ENCODE results near the gene FBN2.

FBN2 gene

DNA sequence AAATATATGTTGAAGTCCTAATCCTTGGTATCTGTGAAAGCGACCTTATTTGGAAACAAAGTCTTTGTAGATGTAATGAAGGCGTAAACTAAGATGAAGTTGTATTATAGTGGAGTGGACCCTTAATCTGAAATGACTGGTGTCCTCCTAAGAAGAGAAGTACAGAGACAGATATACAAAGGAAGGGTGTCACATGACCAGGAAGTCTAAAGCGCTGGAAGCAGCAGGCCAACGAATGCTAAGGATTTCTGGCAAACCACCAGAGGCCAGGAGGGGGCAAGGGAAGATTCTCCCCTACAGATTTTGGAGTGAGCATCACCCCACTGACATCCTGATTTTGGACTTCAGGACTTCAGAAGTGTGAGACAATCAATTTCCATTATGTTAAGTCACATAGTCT is 292.1 kb downstream of the FBN2 start:
- TF ChIP-seq RAD21 (IDR thresholded peaks at IDR 0.05; ENCODE audit: low read depth) (no peak), EP300 (IDR thresholded peaks at IDR 0.05; ENCODE audit: borderline replicate concordance) (no peak), EGR1 (IDR thresholded peaks at IDR 0.05) (no peak), CEBPB (IDR thresholded peaks at IDR 0.05) (no peak), FOXM1 (IDR thresholded peaks at IDR 0.05; ENCODE audit: borderline replicate concordance, low read depth) (no peak), TEAD4 (IDR thresholded peaks at IDR 0.05) (no peak), NFIC (IDR thresholded peaks at IDR 0.05) (no peak), TCF12 (IDR thresholded peaks at IDR 0.05; ENCODE audit: low read depth) (no peak), CREB1 (IDR thresholded peaks at IDR 0.05; ENCODE audit: low read depth) (no peak), TAF1 (IDR thresholded peaks at IDR 0.05; ENCODE audit: low read depth) (no peak), ZBTB7A (IDR thresholded peaks at IDR 0.05; ENCODE audit: low read depth) (no peak), YY1 (IDR thresholded peaks at IDR 0.05; ENCODE audit: low read depth) (no peak)
- TF ChIP-seq, protein P1, sequence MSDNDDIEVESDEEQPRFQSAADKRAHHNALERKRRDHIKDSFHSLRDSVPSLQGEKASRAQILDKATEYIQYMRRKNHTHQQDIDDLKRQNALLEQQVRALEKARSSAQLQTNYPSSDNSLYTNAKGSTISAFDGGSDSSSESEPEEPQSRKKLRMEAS (IDR thresholded peaks at IDR 0.05), result no peak
- TF ChIP-seq, protein P2, sequence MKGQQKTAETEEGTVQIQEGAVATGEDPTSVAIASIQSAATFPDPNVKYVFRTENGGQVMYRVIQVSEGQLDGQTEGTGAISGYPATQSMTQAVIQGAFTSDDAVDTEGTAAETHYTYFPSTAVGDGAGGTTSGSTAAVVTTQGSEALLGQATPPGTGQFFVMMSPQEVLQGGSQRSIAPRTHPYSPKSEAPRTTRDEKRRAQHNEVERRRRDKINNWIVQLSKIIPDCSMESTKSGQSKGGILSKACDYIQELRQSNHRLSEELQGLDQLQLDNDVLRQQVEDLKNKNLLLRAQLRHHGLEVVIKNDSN (IDR thresholded peaks at IDR 0.05), result no peak
- TF ChIP-seq, protein P3, sequence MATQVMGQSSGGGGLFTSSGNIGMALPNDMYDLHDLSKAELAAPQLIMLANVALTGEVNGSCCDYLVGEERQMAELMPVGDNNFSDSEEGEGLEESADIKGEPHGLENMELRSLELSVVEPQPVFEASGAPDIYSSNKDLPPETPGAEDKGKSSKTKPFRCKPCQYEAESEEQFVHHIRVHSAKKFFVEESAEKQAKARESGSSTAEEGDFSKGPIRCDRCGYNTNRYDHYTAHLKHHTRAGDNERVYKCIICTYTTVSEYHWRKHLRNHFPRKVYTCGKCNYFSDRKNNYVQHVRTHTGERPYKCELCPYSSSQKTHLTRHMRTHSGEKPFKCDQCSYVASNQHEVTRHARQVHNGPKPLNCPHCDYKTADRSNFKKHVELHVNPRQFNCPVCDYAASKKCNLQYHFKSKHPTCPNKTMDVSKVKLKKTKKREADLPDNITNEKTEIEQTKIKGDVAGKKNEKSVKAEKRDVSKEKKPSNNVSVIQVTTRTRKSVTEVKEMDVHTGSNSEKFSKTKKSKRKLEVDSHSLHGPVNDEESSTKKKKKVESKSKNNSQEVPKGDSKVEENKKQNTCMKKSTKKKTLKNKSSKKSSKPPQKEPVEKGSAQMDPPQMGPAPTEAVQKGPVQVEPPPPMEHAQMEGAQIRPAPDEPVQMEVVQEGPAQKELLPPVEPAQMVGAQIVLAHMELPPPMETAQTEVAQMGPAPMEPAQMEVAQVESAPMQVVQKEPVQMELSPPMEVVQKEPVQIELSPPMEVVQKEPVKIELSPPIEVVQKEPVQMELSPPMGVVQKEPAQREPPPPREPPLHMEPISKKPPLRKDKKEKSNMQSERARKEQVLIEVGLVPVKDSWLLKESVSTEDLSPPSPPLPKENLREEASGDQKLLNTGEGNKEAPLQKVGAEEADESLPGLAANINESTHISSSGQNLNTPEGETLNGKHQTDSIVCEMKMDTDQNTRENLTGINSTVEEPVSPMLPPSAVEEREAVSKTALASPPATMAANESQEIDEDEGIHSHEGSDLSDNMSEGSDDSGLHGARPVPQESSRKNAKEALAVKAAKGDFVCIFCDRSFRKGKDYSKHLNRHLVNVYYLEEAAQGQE (IDR thresholded peaks at IDR 0.05; ENCODE audit: low read depth), result no peak

DNA sequence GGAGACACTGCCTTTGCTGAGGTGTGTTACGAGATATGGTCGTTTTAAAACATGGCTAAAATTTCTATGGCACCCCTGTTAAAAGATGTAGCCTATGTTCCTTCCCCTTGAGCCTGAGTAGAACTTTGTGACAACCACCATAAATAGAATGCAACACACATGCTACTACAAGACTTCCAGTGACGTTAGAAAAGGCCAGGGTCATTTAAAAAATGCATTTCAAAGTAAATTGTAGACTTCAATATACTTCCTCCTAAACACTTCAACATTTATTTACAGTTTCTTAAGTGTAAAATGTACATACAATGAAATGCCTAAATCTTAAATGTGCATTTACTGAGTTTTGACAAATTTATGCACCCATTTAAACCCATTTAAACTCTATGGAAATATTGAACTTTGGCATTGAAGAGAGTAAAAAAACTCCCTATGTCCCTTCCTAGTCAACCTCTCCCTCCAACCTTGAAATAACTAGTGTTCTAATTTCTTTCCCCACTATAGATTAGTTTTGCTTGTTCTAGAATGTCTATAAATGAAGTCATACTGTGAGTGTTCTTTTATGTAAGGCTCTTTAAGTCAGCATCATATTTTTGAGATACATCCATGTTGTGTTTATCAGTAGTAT is 294.0 kb downstream of the FBN2 start:
- TF ChIP-seq NFIC (IDR thresholded peaks at IDR 0.05) (no peak), CREB1 (IDR thresholded peaks at IDR 0.05; ENCODE audit: low read depth) (no peak), EP300 (IDR thresholded peaks at IDR 0.05; ENCODE audit: borderline replicate concordance) (no peak), TAF1 (IDR thresholded peaks at IDR 0.05; ENCODE audit: low read depth) (no peak), EGR1 (IDR thresholded peaks at IDR 0.05) (no peak), RAD21 (IDR thresholded peaks at IDR 0.05; ENCODE audit: low read depth) (no peak), ZBTB7A (IDR thresholded peaks at IDR 0.05; ENCODE audit: low read depth) (no peak), YY1 (IDR thresholded peaks at IDR 0.05; ENCODE audit: low read depth) (no peak), CEBPB (IDR thresholded peaks at IDR 0.05) (no peak), FOXM1 (IDR thresholded peaks at IDR 0.05; ENCODE audit: borderline replicate concordance, low read depth) (no peak), TEAD4 (IDR thresholded peaks at IDR 0.05) (no peak), TCF12 (IDR thresholded peaks at IDR 0.05; ENCODE audit: low read depth) (no peak)
- TF ChIP-seq, protein P3 (IDR thresholded peaks at IDR 0.05; ENCODE audit: low read depth), result no peak
- TF ChIP-seq, protein P2 (IDR thresholded peaks at IDR 0.05), result no peak
- TF ChIP-seq, protein P1 (IDR thresholded peaks at IDR 0.05), result no peak

DNA sequence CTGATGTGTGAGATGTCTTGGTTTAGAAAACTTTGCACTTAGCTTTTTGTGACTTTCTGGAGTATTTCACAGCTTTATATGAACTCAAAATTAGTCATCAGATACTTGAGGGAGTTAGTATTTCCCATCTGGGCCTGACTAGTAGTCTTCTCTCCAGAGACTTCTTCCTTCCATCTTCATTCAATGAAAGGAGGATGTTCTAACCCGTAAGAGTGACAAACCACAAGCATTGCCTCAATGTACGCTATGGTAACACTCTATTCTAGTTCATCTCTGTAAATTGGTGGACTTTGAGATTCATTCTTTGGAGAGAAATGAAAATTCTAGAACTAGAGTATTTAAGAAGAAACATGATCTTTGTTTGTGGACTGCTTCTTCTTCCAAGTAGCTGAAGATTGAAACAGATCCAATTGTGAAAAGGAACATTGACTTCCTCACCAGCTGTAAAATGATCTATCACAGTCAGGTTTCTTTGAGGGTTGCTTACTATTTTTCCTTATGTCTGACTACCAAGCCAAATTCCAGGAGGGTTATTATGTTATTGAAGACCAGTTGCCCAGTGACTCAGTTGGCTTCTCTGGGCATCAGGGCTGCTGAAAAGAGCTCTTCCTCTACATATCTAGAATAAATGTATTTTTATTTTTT is 296.9 kb downstream of the FBN2 start:
- TF ChIP-seq EGR1 (IDR thresholded peaks at IDR 0.05) (no peak), FOXM1 (IDR thresholded peaks at IDR 0.05; ENCODE audit: borderline replicate concordance, low read depth) (no peak), RAD21 (IDR thresholded peaks at IDR 0.05; ENCODE audit: low read depth) (no peak), NFIC (IDR thresholded peaks at IDR 0.05) (no peak), CEBPB (IDR thresholded peaks at IDR 0.05) (no peak), YY1 (IDR thresholded peaks at IDR 0.05; ENCODE audit: low read depth) (no peak), TAF1 (IDR thresholded peaks at IDR 0.05; ENCODE audit: low read depth) (no peak), EP300 (IDR thresholded peaks at IDR 0.05; ENCODE audit: borderline replicate concordance) (no peak)
- TF ChIP-seq, protein P2 (IDR thresholded peaks at IDR 0.05), result no peak

DNA sequence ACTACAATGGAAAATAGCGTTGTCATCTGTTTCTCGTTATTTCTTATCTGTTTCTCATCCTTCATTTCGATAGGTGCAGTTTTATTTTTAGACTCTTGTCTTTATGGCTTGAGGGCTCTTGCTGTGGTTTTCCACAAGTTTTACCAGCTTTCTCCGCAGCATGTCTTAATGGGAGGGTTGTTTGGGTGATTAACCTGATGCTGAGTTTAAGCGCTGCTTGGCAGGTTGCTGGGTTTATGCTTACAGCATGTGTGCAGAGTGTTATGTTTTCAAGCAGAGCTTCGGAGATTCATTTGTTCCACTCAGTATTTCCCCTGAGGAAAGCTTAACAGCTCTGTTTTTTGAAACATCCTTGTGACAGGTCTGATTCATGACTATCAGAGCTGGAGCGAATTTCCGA is 300.5 kb downstream of the FBN2 start:
- TF ChIP-seq CREB1 (IDR thresholded peaks at IDR 0.05; ENCODE audit: low read depth) (no peak), TCF12 (IDR thresholded peaks at IDR 0.05; ENCODE audit: low read depth) (no peak), TAF1 (IDR thresholded peaks at IDR 0.05; ENCODE audit: low read depth) (no peak)
- TF ChIP-seq, protein P3 (IDR thresholded peaks at IDR 0.05; ENCODE audit: low read depth), result no peak
- TF ChIP-seq, protein P1 (IDR thresholded peaks at IDR 0.05), result no peak
- TF ChIP-seq, protein P2 (IDR thresholded peaks at IDR 0.05), result no peak
